ENCODE data around the gene CSMD2. TPM values are rescaled to one million over a fixed set of nuclear protein-coding genes. Genes with fewer than 3 reads are reported as not detected.

CSMD2 gene
- total RNA-seq, 1 experiment from 2014 or later, result 0.22 TPM

GRCh38 chr1:34149501-34149900 is 15.5 kb downstream of the CSMD2 start:
- TF ChIP-seq EGR1 (IDR thresholded peaks at IDR 0.05; ENCODE audit: low read depth) (no peak), SRF (IDR thresholded peaks at IDR 0.05; ENCODE audit: low read depth) (no peak), ZNF274 (IDR thresholded peaks at IDR 0.05; ENCODE audit: low read depth, low read length) (no peak), ATF3 (IDR thresholded peaks at IDR 0.05) (no peak), ZBTB33 (IDR thresholded peaks at IDR 0.05; ENCODE audit: extremely low read depth, insufficient replicate concordance, low read length) (no peak), CEBPB (IDR thresholded peaks at IDR 0.05; ENCODE audit: low read depth) (no peak), EZH2 (IDR thresholded peaks at IDR 0.05) (no peak), YY1 (IDR thresholded peaks at IDR 0.05; ENCODE audit: extremely low read depth, insufficient replicate concordance, low read depth, low read length) (no peak), CBX3 (IDR thresholded peaks at IDR 0.05; ENCODE audit: low read depth) (no peak), ZFX (IDR thresholded peaks at IDR 0.05) (no peak)

More at GRCh38 chr1:34149501-34149900, 15.5 kb downstream of the CSMD2 start:
- Histone ChIP-seq H3K36me3 (ENCODE audit: control insufficient read depth in 1 of 2, insufficient read depth in 2 of 2, low read length in 2 of 2) (no peaks in the 10 kb centered on the region), H3K27ac (ENCODE audit: low read depth, low read length) (no peak overlapping the region), H3K27me3 (ENCODE audit: insufficient read depth, low read length) (peaks cover 21% of the 10 kb centered on the region), H3K4me3 (replicated peaks in 1 of 2; ENCODE audit: low read depth in 1 of 2, low read length in 2 of 2) (no peak overlapping the region), H3K4me1 (ENCODE audit: control insufficient read depth in 1 of 2, insufficient read depth in 2 of 2, low read length in 2 of 2) (no peaks in the 10 kb centered on the region), H3K79me2 (ENCODE audit: insufficient read depth, low read length) (no peaks in the 10 kb centered on the region), H3K9ac (ENCODE audit: low read length) (no peak overlapping the region), H3K9me2 (ENCODE audit: insufficient read depth) (no peaks in the 10 kb centered on the region), H4K20me1 (ENCODE audit: insufficient read depth) (no peaks in the 10 kb centered on the region), H2AFZ (ENCODE audit: low read depth, low read length, poor library complexity, severe bottlenecking) (no peak overlapping the region), H3K9me3 (ENCODE audit: control insufficient read depth in 1 of 2, insufficient read depth in 1 of 2, low read depth in 1 of 2, low read length in 2 of 2) (no peaks in the 10 kb centered on the region), H3K4me2 (ENCODE audit: low read length) (no peak overlapping the region)
- no peak for DNase-seq (ENCODE audit: low read depth, low spot score)
- no peak for ATAC-seq
- CTCF ChIA-PET, result no interaction called here
- POLR2A ChIA-PET, result no interaction called here
- RAD21 ChIA-PET (ENCODE audit: low non-redundant PET in 1 of 2, low total read pairs in 2 of 2, uncharacterized antibody in 2 of 2, unreplicated experiment in 2 of 2), result no interaction called here
- no TSS peak for BruUV-seq (replicated peaks)
- intact Hi-C loops (cut with micrococcal nuclease), result no loop called here
